Karpas-422 (cell line): Measurements from ENCODE around the gene AGPAT3. TPM values are rescaled to one million over a fixed set of nuclear protein-coding genes. Genes with fewer than 3 reads are reported as not detected.

ENCODE experiments used
- DNase-seq: peaks from one replicate; pipeline ENCODE4 v3.0.0-alpha.2; 2015
- H2AFZ ChIP-seq: fragments of 200-600 bp; sonication (generic); 2 replicates; pipeline ENCODE4 v1.6.1; 2014; ENCODE audit warnings: antibody characterized with exemption, low read length, mixed read lengths
- H3K27ac ChIP-seq: fragments of 200-600 bp; sonication (generic); 2 replicates; pipeline ENCODE4 v1.5.1; 2014; ENCODE audit warnings: mild to moderate bottlenecking, low read length, moderate library complexity
- H3K27me3 ChIP-seq: fragments of 200-600 bp; sonication (generic); 2 replicates; pipeline ENCODE4 v1.6.1; 2014; ENCODE audit warnings: low read length, mixed read lengths
- H3K36me3 ChIP-seq: fragments of 200-600 bp; sonication (generic); 2 replicates; pipeline ENCODE4 v1.6.1; 2014; ENCODE audit warnings: low read length, mixed read lengths; ENCODE audit not compliant: insufficient read depth
- H3K4me1 ChIP-seq: fragments of 200-600 bp; sonication (generic); 2 replicates; pipeline ENCODE4 v1.6.1; 2014; ENCODE audit warnings: mild to moderate bottlenecking, low read length, mixed read lengths
- H3K4me2 ChIP-seq: fragments of 200-600 bp; sonication (generic); 2 replicates; pipeline ENCODE4 v1.6.1; 2014; ENCODE audit warnings: low read length, low read depth, mild to moderate bottlenecking; ENCODE audit not compliant: poor library complexity, severe bottlenecking
- H3K4me3 ChIP-seq: fragments of 200-600 bp; sonication (generic); 2 replicates; pipeline ENCODE4 v1.5.1; 2014; ENCODE audit warnings: mild to moderate bottlenecking, antibody characterized with exemption, low read length, mixed read lengths
- H3K79me2 ChIP-seq: fragments of 200-600 bp; sonication (generic); 2 replicates; pipeline ENCODE4 v1.6.1; 2014; ENCODE audit warnings: mild to moderate bottlenecking, low read length, mixed read lengths
- H3K9ac ChIP-seq: fragments of 200-600 bp; sonication (generic); 2 replicates; pipeline ENCODE4 v1.6.0; 2014; ENCODE audit warnings: low read length
- H3K9me2 ChIP-seq: fragments of 200-600 bp; sonication (generic), shearing (Covaris generic); replicated peaks from 2 replicates; pipeline ENCODE4 v1.6.0; 2014; ENCODE audit warnings: mild to moderate bottlenecking, low read length, moderate library complexity; ENCODE audit not compliant: insufficient read depth
- H3K9me3 ChIP-seq: fragments of 300-700, 200-600 bp; sonication (generic); 2 replicates; pipeline ENCODE4 v1.6.1; 2014; ENCODE audit warnings: low read length, mixed read lengths
- H4K20me1 ChIP-seq: fragments of 200-600 bp; sonication (generic); 2 replicates; pipeline ENCODE4 v1.6.1; 2014; ENCODE audit warnings: mild to moderate bottlenecking, antibody characterized with exemption, low read length, low read depth; ENCODE audit not compliant: insufficient read depth
- small RNA-seq: library from RNA; depleted of rRNA; stranded (forward); fragments of <200 nt; gene quantifications from one replicate; pipeline ENCODE3, GENCODE V24; 2014
- total RNA-seq: library from RNA; depleted of rRNA; stranded (reverse); fragments of >200 nt; shearing (Covaris generic); gene quantifications from 2 replicates; pipeline ENCODE4 v1.2.3, GENCODE V29; 2014; ENCODE audit warnings: low replicate concordance; rRNA removed

AGPAT3 gene
- total RNA-seq, 1 experiment from 2014 or later = 29.0 TPM

DNA sequence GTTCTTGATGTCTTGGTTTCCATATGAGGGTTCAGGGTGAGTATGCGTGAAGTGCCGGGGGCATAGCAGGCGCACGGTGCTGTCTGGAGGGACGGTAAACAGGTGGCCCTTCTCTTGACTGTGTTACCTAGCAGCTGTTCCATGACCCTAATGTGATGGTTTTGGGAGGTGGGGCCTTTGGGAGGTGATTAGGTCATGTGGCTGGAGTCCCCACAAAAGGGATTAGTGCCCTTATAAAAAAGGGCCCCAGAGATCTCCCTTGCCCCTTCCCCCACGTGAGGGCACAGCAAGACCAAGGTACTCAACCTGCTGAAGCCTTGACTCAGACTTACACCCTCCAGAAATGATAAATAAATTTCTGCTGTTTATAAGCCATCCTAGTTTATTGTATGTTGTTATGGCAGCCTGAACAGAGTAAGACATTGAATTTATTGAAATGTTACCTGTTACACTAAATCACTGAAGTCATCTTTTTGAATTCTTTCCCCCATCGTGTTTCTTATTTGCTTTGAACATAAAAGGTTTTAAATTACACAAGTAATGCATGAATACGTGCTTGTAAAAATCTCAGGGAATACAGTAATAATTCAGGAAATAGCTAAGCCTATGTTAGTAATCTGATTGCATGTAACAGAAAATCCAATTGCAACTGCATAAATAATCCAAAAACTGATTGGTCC lies 162.7 kb downstream of the AGPAT3 start:
- Histone ChIP-seq H3K4me2 (no peak overlapping the region), H3K4me1 (no peaks in the 10 kb centered on the region), H3K9me3 (no peaks in the 10 kb centered on the region), H3K9ac (no peak overlapping the region), H3K36me3 (no peaks in the 10 kb centered on the region; the same call in 1 of the 2 replicates), H4K20me1 (peaks cover 32% of the 10 kb centered on the region), H3K9me2 (no peaks in the 10 kb centered on the region), H3K79me2 (peaks cover 98% of the 10 kb centered on the region), H2AFZ (no peak overlapping the region), H3K27ac (no peak overlapping the region), H3K4me3 (no peak overlapping the region), H3K27me3 (no peaks in the 10 kb centered on the region)
- DNase-seq = no peak

DNA sequence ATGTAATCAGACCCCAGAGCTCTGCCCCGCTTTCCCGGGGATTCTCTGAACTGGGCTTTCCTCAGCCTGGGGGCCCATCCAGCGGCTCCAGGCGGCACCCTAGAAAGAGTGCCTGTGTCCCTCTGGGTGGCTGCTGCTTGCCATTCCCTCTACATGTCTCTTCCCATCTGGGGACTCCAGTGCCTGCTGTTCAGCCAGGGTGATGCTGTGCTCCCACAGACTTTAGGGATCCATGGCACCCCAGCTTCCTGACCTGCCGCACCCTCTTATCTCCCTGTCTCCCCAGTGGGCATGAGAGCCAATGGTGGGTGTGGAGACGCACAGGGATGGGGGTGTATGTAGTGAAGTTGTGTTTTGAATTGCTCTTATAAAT lies 163.2 kb downstream of the AGPAT3 start:
- Histone ChIP-seq H3K36me3 (no peaks in the 10 kb centered on the region; the same call in 1 of the 2 replicates), H3K27ac (no peak overlapping the region), H3K27me3 (no peaks in the 10 kb centered on the region), H2AFZ (no peak overlapping the region), H4K20me1 (peaks cover 32% of the 10 kb centered on the region), H3K4me3 (no peak overlapping the region), H3K9ac (no peak overlapping the region), H3K9me3 (no peaks in the 10 kb centered on the region), H3K9me2 (no peaks in the 10 kb centered on the region), H3K4me1 (no peaks in the 10 kb centered on the region), H3K79me2 (peaks cover 98% of the 10 kb centered on the region), H3K4me2 (no peak overlapping the region)
- no peak for DNase-seq

DNA sequence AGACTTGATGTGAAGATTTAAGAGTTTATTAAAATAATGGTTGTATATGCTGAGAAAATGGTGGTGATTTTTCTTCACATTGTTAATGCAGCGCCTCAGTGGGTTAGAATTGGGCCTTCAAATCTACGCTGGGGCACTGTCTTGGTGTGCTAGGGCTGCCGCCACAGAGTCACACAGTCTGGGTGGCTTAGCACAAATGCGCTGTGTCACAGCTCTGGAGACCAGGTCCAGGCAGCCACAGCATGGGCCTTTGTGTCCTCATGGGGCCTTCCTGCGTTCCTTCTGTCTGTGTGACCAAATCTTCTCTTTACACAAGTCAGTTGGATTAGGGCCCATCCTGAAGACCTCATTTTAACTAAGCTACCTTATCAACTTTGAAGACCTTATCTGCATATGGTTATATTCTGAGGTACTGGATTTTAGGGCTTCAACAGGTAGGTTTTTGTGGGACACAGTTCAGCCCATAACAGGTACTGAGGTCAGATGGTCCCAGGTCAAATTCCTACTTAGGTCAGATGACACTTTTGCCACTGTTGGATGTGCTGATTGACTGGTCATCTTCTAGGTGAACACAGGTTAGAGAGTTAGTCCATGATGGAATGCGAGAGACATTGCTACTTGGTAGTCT lies 164.6 kb downstream of the AGPAT3 start:
- H3K79me2 ChIP-seq = peaks cover 85% of the 10 kb centered on the region
- no peak overlapping the region for H2AFZ ChIP-seq
- H3K9ac ChIP-seq = no peak overlapping the region
- H3K36me3 ChIP-seq = no peaks in the 10 kb centered on the region; the same call in 1 of the 2 replicates
- DNase-seq = no peak
- H3K9me3 ChIP-seq = no peaks in the 10 kb centered on the region
- H3K27me3 ChIP-seq = no peaks in the 10 kb centered on the region
- no peak overlapping the region for H3K4me3 ChIP-seq
- no peak overlapping the region for H3K27ac ChIP-seq
- H4K20me1 ChIP-seq = peaks cover 32% of the 10 kb centered on the region
- H3K4me2 ChIP-seq = no peak overlapping the region
- H3K9me2 ChIP-seq = no peaks in the 10 kb centered on the region
- no peaks in the 10 kb centered on the region for H3K4me1 ChIP-seq

DNA sequence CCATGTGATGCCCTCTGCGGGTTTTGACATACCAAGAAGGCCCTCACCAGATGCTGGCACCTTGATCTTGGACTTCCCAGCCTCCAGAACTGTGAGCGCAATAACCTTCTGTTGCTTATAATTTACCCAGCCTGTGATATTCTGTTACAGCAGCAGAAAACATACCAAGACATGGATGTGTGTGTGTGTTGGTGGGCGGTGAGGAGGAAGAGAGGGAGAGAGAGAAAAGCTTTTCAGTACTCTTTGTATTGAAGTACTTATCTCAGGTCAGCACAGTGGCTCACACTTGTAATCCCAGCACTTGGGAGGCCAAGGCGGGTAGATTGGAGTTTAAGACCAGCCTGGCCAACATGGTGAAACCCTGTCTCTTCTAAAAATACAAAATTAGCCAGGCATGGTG lies 170.2 kb downstream of the AGPAT3 start:
- Histone ChIP-seq H3K36me3 (peaks cover 10% of the 10 kb centered on the region; the same call in 1 of the 2 replicates), H4K20me1 (peaks cover 14% of the 10 kb centered on the region), H3K27me3 (no peaks in the 10 kb centered on the region), H3K9me2 (no peaks in the 10 kb centered on the region), H3K4me3 (no peak overlapping the region), H3K9ac (no peak overlapping the region), H3K27ac (no peak overlapping the region), H3K4me2 (no peak overlapping the region), H2AFZ (no peak overlapping the region), H3K4me1 (no peaks in the 10 kb centered on the region), H3K9me3 (no peaks in the 10 kb centered on the region), H3K79me2 (peaks cover 62% of the 10 kb centered on the region)
- no peak for DNase-seq

Small RNA genes lying within 50 kb of the gene (small RNA-seq; reads per million reads assigned to genes)
- gene RNU6-1150P (not detected), gene RNU6-859P (not detected)

Other genes starting within 250 kb of the AGPAT3 start
- 0.67 and 0.76 TPM in 2 replicates for gene HSF2BP, start 205.7 kb upstream of the AGPAT3 start, total RNA-seq
- 30.6 and 34.5 TPM in 2 replicates for gene RRP1B, start 205.7 kb upstream of the AGPAT3 start, total RNA-seq
- gene PDXK, start 146.1 kb upstream of the AGPAT3 start, total RNA-seq = 44.7 and 86.5 TPM in 2 replicates
- 17.6 and 28.0 TPM in 2 replicates for gene CSTB, start 88.9 kb upstream of the AGPAT3 start, total RNA-seq
- 26.2 and 28.8 TPM in 2 replicates for gene RRP1, start 75.6 kb upstream of the AGPAT3 start, total RNA-seq
- 24.0 and 40.3 TPM in 2 replicates for gene TRAPPC10, start 147.1 kb downstream of the AGPAT3 start, total RNA-seq
- 0.29 and 1.0 TPM in 2 replicates for gene PWP2, start 242.2 kb downstream of the AGPAT3 start, total RNA-seq